Liver (tissue), 9 donors: ENCODE data around the gene SBNO1. TPM values are rescaled to one million over a fixed set of nuclear protein-coding genes. Genes with fewer than 3 reads are reported as not detected.

ENCODE experiments used
- DNase-seq: peaks from one replicate; pipeline ENCODE4 v3.0.0-alpha.2; 2017; ENCODE audit warnings: low spot score
- H3K27ac ChIP-seq, 2 donors: one replicate each; pipeline ENCODE4 v1.7.0; 2013; ENCODE audit warnings: inconsistent platforms in 2 of 2, low read length in 2 of 2, control low read depth in 1 of 2, low read depth in 1 of 2, mild to moderate bottlenecking in 1 of 2
- H3K27me3 ChIP-seq, 4 donors: one replicate each; pipeline versions ENCODE4 v1.6.1 to v1.7.0; 2013; ENCODE audit warnings: low read length in 3 of 4, inconsistent platforms in 1 of 4, mild to moderate bottlenecking in 1 of 4, moderate library complexity in 1 of 4; ENCODE audit not compliant: control insufficient read depth in 4 of 4, insufficient read depth in 4 of 4
- H3K36me3 ChIP-seq, 4 donors: one replicate each; pipeline versions ENCODE4 v1.6.1 to v1.7.0; 2013; ENCODE audit warnings: low read length in 3 of 4, mild to moderate bottlenecking in 3 of 4, low read depth in 1 of 4, moderate library complexity in 1 of 4; ENCODE audit not compliant: control insufficient read depth in 4 of 4, insufficient read depth in 3 of 4
- H3K4me1 ChIP-seq, 4 donors: one replicate each; pipeline versions ENCODE4 v1.6.1 to v1.7.0; 2013; ENCODE audit warnings: low read length in 3 of 4, mild to moderate bottlenecking in 3 of 4, moderate library complexity in 1 of 4; ENCODE audit not compliant: control insufficient read depth in 4 of 4, insufficient read depth in 4 of 4
- H3K4me3 ChIP-seq, 3 donors: one replicate each; pipeline versions ENCODE4 v1.6.1 to v1.7.0; 2013; ENCODE audit warnings: low read length in 3 of 3, control low read depth in 1 of 3, low read depth in 1 of 3, mild to moderate bottlenecking in 1 of 3
- H3K9ac ChIP-seq, 2 donors: one replicate each; pipeline ENCODE4 v1.7.0; 2013; ENCODE audit warnings: low read length in 2 of 2, mild to moderate bottlenecking in 2 of 2, moderate library complexity in 2 of 2, control low read depth in 1 of 2, low read depth in 1 of 2
- H3K9me3 ChIP-seq, 4 donors: one replicate each; pipeline versions ENCODE4 v1.6.1 to v1.7.0; 2013; ENCODE audit warnings: low read length in 3 of 4; ENCODE audit not compliant: control insufficient read depth in 4 of 4
- EGR1 ChIP-seq, 2 donors: IDR thresholded peaks; 2 replicates each; pipeline ENCODE4 v1.6.1; 2016 to 2018; ENCODE audit warnings: antibody characterized with exemption in 2 of 2, low read depth in 2 of 2
- FOXA1 ChIP-seq: IDR thresholded peaks from 2 replicates; pipeline ENCODE4 v1.6.1; 2016; ENCODE audit warnings: antibody characterized with exemption
- FOXA2 ChIP-seq: IDR thresholded peaks from 2 replicates; pipeline ENCODE4 v1.6.1; 2016; ENCODE audit warnings: antibody characterized with exemption
- GABPA ChIP-seq, 2 donors: IDR thresholded peaks in 1 of 2; conservative IDR thresholded peaks in 1 of 2; 2 replicates each; pipeline ENCODE4 v1.6.1; 2016; ENCODE audit warnings: antibody characterized with exemption in 2 of 2, mild to moderate bottlenecking in 1 of 2, moderate library complexity in 1 of 2
- HNF4A ChIP-seq, 2 donors: conservative IDR thresholded peaks; 2 replicates each; pipeline ENCODE4 v1.6.1; 2016; ENCODE audit warnings: antibody characterized with exemption in 2 of 2, mild to moderate bottlenecking in 2 of 2
- HNF4G ChIP-seq: IDR thresholded peaks from 2 replicates; pipeline ENCODE4 v1.6.1; 2016; ENCODE audit warnings: antibody characterized with exemption
- JUND ChIP-seq, 2 donors: IDR thresholded peaks; 2 replicates each; pipeline ENCODE4 v1.6.1; 2016; ENCODE audit warnings: antibody characterized with exemption in 2 of 2
- NR2F2 ChIP-seq: IDR thresholded peaks from 2 replicates; pipeline ENCODE4 v1.6.1; 2016; ENCODE audit warnings: antibody characterized with exemption
- RAD21 ChIP-seq, 2 donors: IDR thresholded peaks; 2 replicates each; pipeline ENCODE4 v1.6.1; 2016; ENCODE audit warnings: antibody characterized with exemption in 2 of 2, mild to moderate bottlenecking in 2 of 2
- RXRA ChIP-seq, 2 donors: IDR thresholded peaks; 2 replicates each; pipeline ENCODE4 v1.6.1; 2017 to 2018; ENCODE audit warnings: antibody characterized with exemption in 2 of 2, mild to moderate bottlenecking in 1 of 2
- SP1 ChIP-seq: IDR thresholded peaks from 2 replicates; pipeline ENCODE4 v1.6.1; 2018; ENCODE audit warnings: antibody characterized with exemption, mild to moderate bottlenecking
- TAF1 ChIP-seq: conservative IDR thresholded peaks from 2 replicates; pipeline ENCODE4 v1.6.1; 2016; ENCODE audit warnings: antibody characterized with exemption, mild to moderate bottlenecking
- YY1 ChIP-seq: IDR thresholded peaks from 2 replicates; pipeline ENCODE4 v1.6.1; 2016; ENCODE audit warnings: antibody characterized with exemption, mild to moderate bottlenecking
- WGBS: extraction: QIAGEN DNeasy Blood & Tissue Kit; methylation state at CpG from one replicate; pipeline ENCODE4 v1.1.7; 2013; 5-methylcytosine and 5-hydroxymethylcytosine counted together
- polyA plus RNA-seq, 2 donors: library from polyadenylated mRNA; stranded (reverse) in 1 of 2; unstranded in 1 of 2; fragments of 200-250 nt in 1 of 2; fragments of >200 nt in 1 of 2; fragmentation: Nextera tagmentation in 1 of 2; extraction: Ambion mirVana in 1 of 2; gene quantifications; one replicate each; pipeline versions ENCODE4 v1.2.1 to v1.2.3, GENCODE V29; 2013 to 2015
- total RNA-seq, 2 donors: library from RNA; depleted of rRNA; stranded (reverse); fragments of >200 nt; gene quantifications; one replicate each; pipeline ENCODE4 v1.2.3, GENCODE V29; 2014
- TF ChIP-seq, protein P1 (sequence below): IDR thresholded peaks from 2 replicates; pipeline ENCODE4 v1.6.1; 2016; ENCODE audit warnings: antibody characterized with exemption
- TF ChIP-seq, protein P2 (sequence below): IDR thresholded peaks from 2 replicates; pipeline ENCODE4 v1.6.1; 2016; ENCODE audit warnings: antibody characterized with exemption, mild to moderate bottlenecking
- TF ChIP-seq, protein P3 (sequence below): IDR thresholded peaks from 2 replicates; pipeline ENCODE4 v1.6.1; 2016; ENCODE audit warnings: antibody characterized with exemption
- TF ChIP-seq, protein P4 (sequence below): IDR thresholded peaks from 2 replicates; pipeline ENCODE4 v1.6.1; 2016; ENCODE audit warnings: antibody characterized with exemption
- TF ChIP-seq, protein P5 (sequence below): fragments of 150-350 bp; IDR thresholded peaks from 2 replicates; pipeline ENCODE4 v1.5.1; 2017; ENCODE audit warnings: improper control_type of control experiment, low read depth, low read length; ENCODE audit not compliant: missing input control
- donor health status: healthy.
- donor health status: healthy.
- donor health status: healthy.
- donor health status: healthy.
- donor health status: healthy.

SBNO1 gene
- total and polyA plus RNA-seq, 4 donors = 4.0 to 19.8 (median 10.4) TPM

DNA sequence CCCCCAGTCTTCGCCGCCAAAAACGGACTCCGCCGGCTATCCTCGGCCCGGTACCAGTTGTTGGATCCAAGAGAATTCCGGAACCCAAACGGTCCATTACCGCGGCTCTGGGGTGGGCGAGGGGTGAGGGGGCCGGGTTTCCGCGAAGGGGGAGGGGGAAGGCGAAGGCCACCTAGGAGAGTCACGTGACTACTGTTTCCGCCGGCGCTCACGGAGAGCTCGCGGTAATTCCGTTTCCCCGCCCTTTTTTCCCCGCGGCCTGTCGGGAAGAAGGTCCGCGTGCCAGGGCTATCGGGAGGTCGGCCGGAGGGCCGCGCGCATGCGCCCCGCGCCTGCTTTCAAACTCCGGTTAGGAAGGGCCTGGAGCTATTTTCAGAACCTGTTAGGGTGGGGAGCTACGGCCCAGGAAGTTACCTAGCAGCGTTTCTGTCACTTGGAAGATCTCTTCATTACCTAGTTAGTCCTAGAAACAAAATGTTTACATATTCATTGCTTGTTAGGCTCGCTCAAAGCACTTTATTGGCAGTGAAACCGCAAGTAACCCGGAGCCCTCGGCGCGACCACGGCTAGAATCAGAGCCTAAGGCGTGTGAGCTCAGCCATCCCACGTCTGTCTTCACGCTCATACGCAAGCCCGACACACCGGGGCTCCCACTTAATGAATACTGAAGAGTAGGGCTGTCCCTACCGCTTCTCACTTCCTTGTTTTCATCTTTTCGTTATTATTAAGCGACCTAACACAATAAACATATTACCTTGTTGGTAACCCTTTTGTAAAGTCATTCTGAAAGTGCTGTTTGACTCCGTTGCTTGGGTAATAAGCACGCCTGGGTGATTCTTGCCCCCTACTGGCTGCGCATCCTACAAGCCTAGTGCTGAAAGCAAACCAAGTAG, 624 bp upstream of the SBNO1 start:
- peak; percentile 96 for DNase-seq
- no peaks in the 10 kb centered on the region for H3K9me3 ChIP-seq
- TF ChIP-seq EGR1 (IDR thresholded peaks at IDR 0.05; ENCODE audit: low read depth in 2 of 2) (peak in 1 of 2 donors; percentile 57), SP1 (peak; percentile 45), NR2F2 (peak; percentile 17), HNF4G (no peak), JUND (IDR thresholded peaks at IDR 0.05) (peak in 1 of 2 donors; percentile 51), RAD21 (IDR thresholded peaks at IDR 0.05) (peak; percentile 84 to 86), FOXA2 (no peak), FOXA1 (no peak), YY1 (no peak), GABPA (IDR thresholded peaks at IDR 0.05 in 1 of 2, conservative IDR thresholded peaks at IDR 0.05 in 1 of 2) (peak; percentile 19 to 78), HNF4A (conservative IDR thresholded peaks at IDR 0.05) (peak in 1 of 2 donors; percentile 50), TAF1 (peak; percentile 17), RXRA (IDR thresholded peaks at IDR 0.05) (peak; percentile 17 to 53)
- TF ChIP-seq, protein P1, sequence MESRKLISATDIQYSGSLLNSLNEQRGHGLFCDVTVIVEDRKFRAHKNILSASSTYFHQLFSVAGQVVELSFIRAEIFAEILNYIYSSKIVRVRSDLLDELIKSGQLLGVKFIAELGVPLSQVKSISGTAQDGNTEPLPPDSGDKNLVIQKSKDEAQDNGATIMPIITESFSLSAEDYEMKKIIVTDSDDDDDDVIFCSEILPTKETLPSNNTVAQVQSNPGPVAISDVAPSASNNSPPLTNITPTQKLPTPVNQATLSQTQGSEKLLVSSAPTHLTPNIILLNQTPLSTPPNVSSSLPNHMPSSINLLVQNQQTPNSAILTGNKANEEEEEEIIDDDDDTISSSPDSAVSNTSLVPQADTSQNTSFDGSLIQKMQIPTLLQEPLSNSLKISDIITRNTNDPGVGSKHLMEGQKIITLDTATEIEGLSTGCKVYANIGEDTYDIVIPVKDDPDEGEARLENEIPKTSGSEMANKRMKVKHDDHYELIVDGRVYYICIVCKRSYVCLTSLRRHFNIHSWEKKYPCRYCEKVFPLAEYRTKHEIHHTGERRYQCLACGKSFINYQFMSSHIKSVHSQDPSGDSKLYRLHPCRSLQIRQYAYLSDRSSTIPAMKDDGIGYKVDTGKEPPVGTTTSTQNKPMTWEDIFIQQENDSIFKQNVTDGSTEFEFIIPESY = peak; percentile 98
- TF ChIP-seq, protein P2, sequence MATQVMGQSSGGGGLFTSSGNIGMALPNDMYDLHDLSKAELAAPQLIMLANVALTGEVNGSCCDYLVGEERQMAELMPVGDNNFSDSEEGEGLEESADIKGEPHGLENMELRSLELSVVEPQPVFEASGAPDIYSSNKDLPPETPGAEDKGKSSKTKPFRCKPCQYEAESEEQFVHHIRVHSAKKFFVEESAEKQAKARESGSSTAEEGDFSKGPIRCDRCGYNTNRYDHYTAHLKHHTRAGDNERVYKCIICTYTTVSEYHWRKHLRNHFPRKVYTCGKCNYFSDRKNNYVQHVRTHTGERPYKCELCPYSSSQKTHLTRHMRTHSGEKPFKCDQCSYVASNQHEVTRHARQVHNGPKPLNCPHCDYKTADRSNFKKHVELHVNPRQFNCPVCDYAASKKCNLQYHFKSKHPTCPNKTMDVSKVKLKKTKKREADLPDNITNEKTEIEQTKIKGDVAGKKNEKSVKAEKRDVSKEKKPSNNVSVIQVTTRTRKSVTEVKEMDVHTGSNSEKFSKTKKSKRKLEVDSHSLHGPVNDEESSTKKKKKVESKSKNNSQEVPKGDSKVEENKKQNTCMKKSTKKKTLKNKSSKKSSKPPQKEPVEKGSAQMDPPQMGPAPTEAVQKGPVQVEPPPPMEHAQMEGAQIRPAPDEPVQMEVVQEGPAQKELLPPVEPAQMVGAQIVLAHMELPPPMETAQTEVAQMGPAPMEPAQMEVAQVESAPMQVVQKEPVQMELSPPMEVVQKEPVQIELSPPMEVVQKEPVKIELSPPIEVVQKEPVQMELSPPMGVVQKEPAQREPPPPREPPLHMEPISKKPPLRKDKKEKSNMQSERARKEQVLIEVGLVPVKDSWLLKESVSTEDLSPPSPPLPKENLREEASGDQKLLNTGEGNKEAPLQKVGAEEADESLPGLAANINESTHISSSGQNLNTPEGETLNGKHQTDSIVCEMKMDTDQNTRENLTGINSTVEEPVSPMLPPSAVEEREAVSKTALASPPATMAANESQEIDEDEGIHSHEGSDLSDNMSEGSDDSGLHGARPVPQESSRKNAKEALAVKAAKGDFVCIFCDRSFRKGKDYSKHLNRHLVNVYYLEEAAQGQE = peak; percentile 96
- TF ChIP-seq, protein P3, sequence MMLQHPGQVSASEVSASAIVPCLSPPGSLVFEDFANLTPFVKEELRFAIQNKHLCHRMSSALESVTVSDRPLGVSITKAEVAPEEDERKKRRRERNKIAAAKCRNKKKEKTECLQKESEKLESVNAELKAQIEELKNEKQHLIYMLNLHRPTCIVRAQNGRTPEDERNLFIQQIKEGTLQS = no peak
- TF ChIP-seq, protein P4, sequence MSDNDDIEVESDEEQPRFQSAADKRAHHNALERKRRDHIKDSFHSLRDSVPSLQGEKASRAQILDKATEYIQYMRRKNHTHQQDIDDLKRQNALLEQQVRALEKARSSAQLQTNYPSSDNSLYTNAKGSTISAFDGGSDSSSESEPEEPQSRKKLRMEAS = peak; percentile 75
- TF ChIP-seq, protein P5, sequence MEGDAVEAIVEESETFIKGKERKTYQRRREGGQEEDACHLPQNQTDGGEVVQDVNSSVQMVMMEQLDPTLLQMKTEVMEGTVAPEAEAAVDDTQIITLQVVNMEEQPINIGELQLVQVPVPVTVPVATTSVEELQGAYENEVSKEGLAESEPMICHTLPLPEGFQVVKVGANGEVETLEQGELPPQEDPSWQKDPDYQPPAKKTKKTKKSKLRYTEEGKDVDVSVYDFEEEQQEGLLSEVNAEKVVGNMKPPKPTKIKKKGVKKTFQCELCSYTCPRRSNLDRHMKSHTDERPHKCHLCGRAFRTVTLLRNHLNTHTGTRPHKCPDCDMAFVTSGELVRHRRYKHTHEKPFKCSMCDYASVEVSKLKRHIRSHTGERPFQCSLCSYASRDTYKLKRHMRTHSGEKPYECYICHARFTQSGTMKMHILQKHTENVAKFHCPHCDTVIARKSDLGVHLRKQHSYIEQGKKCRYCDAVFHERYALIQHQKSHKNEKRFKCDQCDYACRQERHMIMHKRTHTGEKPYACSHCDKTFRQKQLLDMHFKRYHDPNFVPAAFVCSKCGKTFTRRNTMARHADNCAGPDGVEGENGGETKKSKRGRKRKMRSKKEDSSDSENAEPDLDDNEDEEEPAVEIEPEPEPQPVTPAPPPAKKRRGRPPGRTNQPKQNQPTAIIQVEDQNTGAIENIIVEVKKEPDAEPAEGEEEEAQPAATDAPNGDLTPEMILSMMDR = peak; percentile 69
- H3K36me3 ChIP-seq = no peaks in the 10 kb centered on the region
- under 1% methylated on average over 61 of the region's 61 CpGs for WGBS
- peak overlapping the region; percentile 83 to 94 (median 86) for H3K4me3 ChIP-seq
- peaks cover 3 to 23% (median 13%) of the 10 kb centered on the region in 4 donors for H3K4me1 ChIP-seq
- H3K27ac ChIP-seq = peak overlapping the region; percentile 82 to 95
- H3K9ac ChIP-seq = peak overlapping the region; percentile 94 to 99
- no peaks in the 10 kb centered on the region for H3K27me3 ChIP-seq
